A549 (cell line): ENCODE data around the gene BFSP1. TPM values are rescaled to one million over a fixed set of nuclear protein-coding genes. Genes with fewer than 3 reads are reported as not detected.

Experiments used
- ATAC-seq, 2 experiments: fragments of 200-7000 bp in 1 of 2; fragments of >200 bp in 1 of 2; cut with Nextera tagmentation in 1 of 2; cut with Tn5 transposase in 1 of 2; 3 replicates each; pipeline versions ENCODE4 v1.8.0 to v1.9.1; 2018 to 2020; ENCODE audit warnings: mild to moderate bottlenecking in 1 of 2, moderate library complexity in 1 of 2
- CTCF ChIA-PET: fragments of 300-600 bp; sonication (Branson Sonifier 250); formaldehyde crosslinking; extraction: SDS; loops from one replicate; lab custom pipeline; 2021; ENCODE audit warnings: antibody characterized with exemption, inconsistent platforms; lab: Yijun Ruan, JAX
- POLR2A ChIA-PET: fragments of 350-600 bp; formaldehyde crosslinking; extraction: SDS; loops from one replicate; lab custom pipeline; 2021; ENCODE audit warnings: antibody characterized with exemption, inconsistent platforms; lab: Yijun Ruan, JAX
- DNase-seq, 2 experiments: peaks; one replicate each; pipeline versions ENCODE4 v3.0.0 to v3.0.0-alpha.2; 2011 to 2016; ENCODE audit warnings: low read depth in 1 of 2, low spot score in 1 of 2
- FAIRE-seq: peaks from 2 replicates; lab custom pipeline; 2011; peaks lifted over from hg19 to GRCh38; lab: Jason Lieb, UNC
- H3K27ac ChIP-seq, 2 experiments: fragments of >200 bp; sonication (Bioruptor Twin); formaldehyde crosslinking; 3 replicates each; pipeline ENCODE4 v1.5.1; 2016 to 2017
- H3K4me1 ChIP-seq: fragments of >200 bp; sonication (Bioruptor Twin); formaldehyde crosslinking; 3 replicates; pipeline ENCODE4 v1.6.1; 2016
- H3K4me2 ChIP-seq: fragments of >200 bp; sonication (Bioruptor Twin); formaldehyde crosslinking; 3 replicates; pipeline ENCODE4 v1.6.1; 2016
- H3K4me3 ChIP-seq: fragments of >200 bp; sonication (Bioruptor Twin); formaldehyde crosslinking; 3 replicates; pipeline ENCODE4 v1.5.1; 2016
- H3K9me3 ChIP-seq: fragments of >200 bp; sonication (Bioruptor Twin); formaldehyde crosslinking; 3 replicates; pipeline ENCODE4 v1.6.1; 2016
- HES2 ChIP-seq: fragments of >200 bp; sonication (Bioruptor Twin); formaldehyde crosslinking; IDR thresholded peaks from 2 replicates; pipeline ENCODE4 v1.6.1; 2016
- HOXA7 ChIP-seq: fragments of 250-450 bp; sonication (Bioruptor Pico); IDR thresholded peaks from 2 replicates; pipeline ENCODE4 v1.5.0; 2020; ENCODE audit warnings: mild to moderate bottlenecking, moderate library complexity
- MAX ChIP-seq: IDR thresholded peaks from 2 replicates; pipeline ENCODE4 v1.6.1; 2012
- MYC ChIP-seq: IDR thresholded peaks from 2 replicates; pipeline ENCODE4 v1.6.1; 2012; ENCODE audit warnings: mild to moderate bottlenecking, inconsistent platforms, low read length, improper control_type of control experiment, borderline replicate concordance
- POLR2A ChIP-seq: IDR thresholded peaks from 2 replicates; pipeline ENCODE4 v1.6.1; 2012; ENCODE audit warnings: mild to moderate bottlenecking, low read length
- RCOR1 ChIP-seq: fragments of 150-350 bp; IDR thresholded peaks from 2 replicates; pipeline ENCODE4 v1.6.1; 2014; ENCODE audit warnings: antibody characterized with exemption, low read length, low read depth
- ZNF302 ChIP-seq: fragments of 250-450 bp; sonication (Bioruptor Pico); IDR thresholded peaks from 2 replicates; pipeline ENCODE4 v1.9.0; 2021; ENCODE audit warnings: inconsistent platforms, mild to moderate bottlenecking, moderate library complexity
- ZSCAN20 ChIP-seq: fragments of 250-450 bp; sonication (Bioruptor Pico); IDR thresholded peaks from 2 replicates; pipeline ENCODE4 v1.8.0; 2022; ENCODE audit warnings: mild to moderate bottlenecking, moderate library complexity
- WGBS: methylation state at CpG from one replicate; pipeline ENCODE4 v1.1.6; 2017; ENCODE audit errors: missing lambda C conversion rate; 5-methylcytosine and 5-hydroxymethylcytosine counted together
- polyA plus RNA-seq, 4 experiments: library from polyadenylated mRNA; depleted of rRNA in 3 of 4; stranded (reverse); fragments of >200 nt; fragmentation: RNase III in 1 of 4; extraction: RNeasy Plus Mini Kit Qiagen cat#74134 plus additional on column Dnase treatment in 1 of 4; gene quantifications; 2 replicates in 3 of 4; 3 replicates in 1 of 4; pipeline ENCODE4 v1.2.3, GENCODE V29; 2011 to 2017
- TF ChIP-seq, protein P1 (sequence below): IDR thresholded peaks from 2 replicates; pipeline ENCODE4 v1.6.1; 2012
- TF ChIP-seq, protein P2 (sequence below): fragments of >200 bp; sonication (Bioruptor Twin); formaldehyde crosslinking; IDR thresholded peaks from 3 replicates; pipeline ENCODE4 v1.6.1; 2016
- TF ChIP-seq, protein P3 (sequence below): fragments of >200 bp; sonication (Bioruptor Twin); formaldehyde crosslinking; IDR thresholded peaks from 3 replicates; pipeline ENCODE4 v1.5.1; 2016

The BFSP1 gene
- polyA plus RNA-seq, 2 of the 4 experiments (the other 2 are of a cell fraction): 7.2 to 8.3 TPM

DNA sequence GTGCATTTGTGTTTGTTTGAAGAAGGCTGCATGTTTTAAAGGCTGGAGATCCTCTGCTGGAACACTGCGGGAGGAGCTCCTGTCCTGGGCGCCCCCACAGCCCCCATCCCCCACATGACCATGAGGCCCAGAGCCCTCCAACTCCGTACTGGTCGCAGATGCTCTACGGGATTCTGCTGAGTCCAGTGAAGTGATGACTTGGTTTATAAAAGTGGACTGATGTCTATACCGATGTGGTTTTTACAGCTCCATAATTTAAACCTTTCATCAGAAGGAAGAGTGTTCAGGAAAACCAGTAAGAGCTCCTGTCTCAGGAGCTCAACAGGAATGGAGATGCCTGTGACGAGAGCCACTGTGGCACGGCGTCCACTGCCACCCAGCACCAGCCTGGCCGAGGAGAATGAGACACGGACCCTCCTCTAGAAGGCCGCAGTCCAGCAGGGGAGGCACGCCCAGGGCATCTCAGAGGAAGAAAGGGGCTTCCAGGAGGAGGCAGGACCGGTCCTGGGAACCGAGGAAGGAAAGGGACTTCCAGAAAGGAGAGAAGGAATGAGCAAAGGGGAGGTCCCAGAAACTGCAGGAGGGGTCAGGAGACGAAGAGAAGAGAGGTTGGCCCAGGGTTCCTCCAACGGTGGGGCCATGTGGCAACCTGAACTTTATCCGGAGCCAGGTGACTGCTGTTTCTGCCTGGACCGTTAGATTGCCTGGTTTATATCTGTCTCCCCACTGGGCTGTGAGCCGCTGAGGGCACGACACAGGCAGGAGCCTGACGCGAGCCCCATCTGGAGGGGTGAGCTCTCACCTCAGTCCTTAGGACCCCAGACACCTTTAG is 26.9 kb downstream of the BFSP1 start:
- H3K4me1 ChIP-seq: 0 out of 3 replicates have a peak, but pooled peaks cover 3% of the 10 kb centered on the region
- H3K4me2 ChIP-seq: peak overlapping the region; percentile 70
- ChIA-PET CTCF (interaction anchor here (0.6 to 10.9 kb wide), 58 partner anchors 8 to 1804 kb away, joined by 3 to 230 read pairs (median 5); partner anchors contain the start of genes BFSP1, DSTN and RRBP1), POLR2A (no interaction called here)
- TF ChIP-seq, protein P1, sequence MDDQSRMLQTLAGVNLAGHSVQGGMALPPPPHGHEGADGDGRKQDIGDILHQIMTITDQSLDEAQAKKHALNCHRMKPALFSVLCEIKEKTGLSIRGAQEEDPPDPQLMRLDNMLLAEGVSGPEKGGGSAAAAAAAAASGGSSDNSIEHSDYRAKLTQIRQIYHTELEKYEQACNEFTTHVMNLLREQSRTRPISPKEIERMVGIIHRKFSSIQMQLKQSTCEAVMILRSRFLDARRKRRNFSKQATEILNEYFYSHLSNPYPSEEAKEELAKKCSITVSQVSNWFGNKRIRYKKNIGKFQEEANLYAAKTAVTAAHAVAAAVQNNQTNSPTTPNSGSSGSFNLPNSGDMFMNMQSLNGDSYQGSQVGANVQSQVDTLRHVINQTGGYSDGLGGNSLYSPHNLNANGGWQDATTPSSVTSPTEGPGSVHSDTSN: no peak
- TF ChIP-seq, protein P2, sequence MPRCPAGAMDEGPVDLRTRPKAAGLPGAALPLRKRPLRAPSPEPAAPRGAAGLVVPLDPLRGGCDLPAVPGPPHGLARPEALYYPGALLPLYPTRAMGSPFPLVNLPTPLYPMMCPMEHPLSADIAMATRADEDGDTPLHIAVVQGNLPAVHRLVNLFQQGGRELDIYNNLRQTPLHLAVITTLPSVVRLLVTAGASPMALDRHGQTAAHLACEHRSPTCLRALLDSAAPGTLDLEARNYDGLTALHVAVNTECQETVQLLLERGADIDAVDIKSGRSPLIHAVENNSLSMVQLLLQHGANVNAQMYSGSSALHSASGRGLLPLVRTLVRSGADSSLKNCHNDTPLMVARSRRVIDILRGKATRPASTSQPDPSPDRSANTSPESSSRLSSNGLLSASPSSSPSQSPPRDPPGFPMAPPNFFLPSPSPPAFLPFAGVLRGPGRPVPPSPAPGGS: no peak
- no peak for TF ChIP-seq RCOR1
- TF ChIP-seq MYC: no peak
- FAIRE-seq (no peak), ATAC-seq (peak; percentile 61 to 76; a peak in 4 of 6 replicates), DNase-seq (no peak)
- 0 out of 3 replicates have a peak overlapping the region, but pooled peaks have one; percentile 15 for H3K4me3 ChIP-seq
- 32% methylated on average over 23 of the region's 23 CpGs for WGBS
- H3K27ac ChIP-seq: peak overlapping the region in 1 of 2 experiments; percentile 64; a peak in 2 of 6 replicates
- no peaks in the 10 kb centered on the region for H3K9me3 ChIP-seq

DNA sequence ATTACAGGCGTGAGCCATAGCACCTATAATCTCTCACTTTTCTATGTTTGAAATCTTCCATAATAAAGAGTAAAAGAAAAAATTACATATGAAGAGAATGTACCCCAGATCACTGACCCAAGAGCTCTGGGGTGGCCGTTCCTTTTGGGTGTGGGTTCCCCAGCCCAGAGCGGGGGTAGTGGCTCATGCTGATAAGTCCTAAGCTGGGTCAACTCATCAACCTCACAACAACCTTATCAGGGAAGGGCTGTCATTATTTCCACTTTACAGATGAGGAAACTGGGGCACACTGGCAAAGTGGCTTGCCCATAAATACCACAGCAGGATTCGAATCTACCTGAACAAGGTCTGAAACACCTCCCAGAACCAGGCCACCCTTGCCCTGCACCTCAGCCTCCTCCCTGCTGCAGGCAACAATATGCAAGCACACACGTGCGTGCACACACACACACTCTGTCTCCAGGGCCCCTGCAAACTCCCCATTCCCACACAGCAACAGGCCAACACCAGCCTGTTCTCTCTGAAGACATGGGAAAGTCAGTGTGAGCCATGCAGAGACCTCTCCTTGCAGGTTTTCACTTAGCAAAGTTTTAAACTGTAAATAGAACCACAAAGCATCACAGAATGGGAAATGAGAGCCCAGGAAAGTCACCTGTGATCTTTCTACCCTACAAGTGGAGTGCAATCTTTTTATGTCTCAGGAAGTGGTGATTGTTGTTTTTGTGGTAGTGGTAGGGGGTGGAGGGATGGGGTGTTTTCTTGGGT is 27.7 kb downstream of the BFSP1 start:
- Histone ChIP-seq H3K4me3 (no peak overlapping the region), H3K9me3 (no peaks in the 10 kb centered on the region), H3K4me1 (0 out of 3 replicates have a peak, but pooled peaks cover 3% of the 10 kb centered on the region), H3K27ac (no peak overlapping the region), H3K4me2 (no peak overlapping the region)
- ChIA-PET POLR2A (no interaction called here), CTCF (interaction anchor here (0.6 to 10.9 kb wide), 39 partner anchors 7 to 806 kb away, joined by 3 to 230 read pairs (median 9); partner anchors contain the start of genes BFSP1 and DSTN)
- 17% methylated on average over 6 of the region's 6 CpGs for WGBS
- DNase-seq (no peak), ATAC-seq (no peak), FAIRE-seq (no peak)
- TF ChIP-seq HES2: no peak
- no peak for TF ChIP-seq MAX

DNA sequence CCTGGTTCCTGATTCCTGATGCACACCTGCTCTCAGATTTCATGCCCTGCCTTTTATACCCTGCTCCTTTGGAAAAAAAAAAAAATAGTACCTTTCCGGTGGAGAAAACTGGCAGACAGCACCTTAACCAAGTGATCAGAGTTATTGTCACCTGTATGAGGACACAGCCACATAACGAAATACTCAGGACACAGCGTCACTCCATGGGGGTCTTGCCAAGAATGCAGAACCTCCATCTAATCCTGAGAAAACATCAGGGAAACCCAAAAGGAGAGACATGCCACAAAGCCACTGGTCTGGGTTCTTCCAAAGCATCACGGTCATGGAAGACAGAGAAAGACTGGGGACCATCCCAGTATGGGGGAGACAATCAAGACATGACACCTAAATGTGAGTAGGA is 29.1 kb downstream of the BFSP1 start:
- no peak for FAIRE-seq
- TF ChIP-seq POLR2A (no peak), ZNF302 (CRISPR knock-in tag) (no peak), HOXA7 (no peak), ZSCAN20 (no peak)
- 70% methylated on average over 4 of the region's 4 CpGs for WGBS

DNA sequence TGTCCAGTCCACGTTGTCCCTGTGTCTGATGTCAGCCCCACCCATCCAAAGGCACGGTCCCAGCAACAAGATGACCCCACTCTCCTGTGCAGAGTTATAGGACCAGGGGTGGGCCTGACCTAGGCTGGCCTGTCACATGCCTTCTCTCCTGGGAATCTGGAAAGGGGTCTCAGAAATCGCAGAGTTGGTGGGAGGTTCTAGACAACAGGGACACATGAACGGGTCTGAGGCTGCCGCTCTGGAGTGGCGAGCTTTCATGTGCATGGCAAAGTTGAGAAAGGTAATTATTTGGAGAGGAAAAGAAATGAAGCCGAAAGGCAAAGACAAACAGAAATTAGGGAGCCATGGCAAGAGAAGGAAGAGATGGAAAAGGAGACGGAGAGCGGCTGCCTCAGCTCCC is 29.5 kb downstream of the BFSP1 start:
- CTCF ChIA-PET: interaction anchor here (1.1 to 10.9 kb wide), 3 partner anchors 15 to 437 kb away, joined by 3 to 230 read pairs (median 7); no protein-coding TSS in a partner anchor

More for the DNA sequence above, 29.1 kb downstream of the BFSP1 start:
- Histone ChIP-seq H3K4me2 (no peak overlapping the region), H3K4me3 (no peak overlapping the region), H3K27ac (no peak overlapping the region), H3K9me3 (no peaks in the 10 kb centered on the region), H3K4me1 (0 out of 3 replicates have a peak, but pooled peaks cover 3% of the 10 kb centered on the region)
- ATAC-seq: no peak
- DNase-seq: no peak
- CTCF ChIA-PET: interaction anchor here (2.6 to 10.9 kb wide), 3 partner anchors 116 to 437 kb away, joined by 7 to 230 read pairs (median 47); no protein-coding TSS in a partner anchor
- POLR2A ChIA-PET: no interaction called here

More for the DNA sequence above, 29.5 kb downstream of the BFSP1 start:
- Histone ChIP-seq H3K4me3 (no peak overlapping the region), H3K9me3 (no peaks in the 10 kb centered on the region), H3K4me1 (0 out of 3 replicates have a peak, but pooled peaks cover 3% of the 10 kb centered on the region)
- no peak for DNase-seq
- POLR2A ChIA-PET: no interaction called here
- no peak for ATAC-seq
- TF ChIP-seq, protein P2: no peak
- TF ChIP-seq MAX: no peak
- TF ChIP-seq, protein P3, sequence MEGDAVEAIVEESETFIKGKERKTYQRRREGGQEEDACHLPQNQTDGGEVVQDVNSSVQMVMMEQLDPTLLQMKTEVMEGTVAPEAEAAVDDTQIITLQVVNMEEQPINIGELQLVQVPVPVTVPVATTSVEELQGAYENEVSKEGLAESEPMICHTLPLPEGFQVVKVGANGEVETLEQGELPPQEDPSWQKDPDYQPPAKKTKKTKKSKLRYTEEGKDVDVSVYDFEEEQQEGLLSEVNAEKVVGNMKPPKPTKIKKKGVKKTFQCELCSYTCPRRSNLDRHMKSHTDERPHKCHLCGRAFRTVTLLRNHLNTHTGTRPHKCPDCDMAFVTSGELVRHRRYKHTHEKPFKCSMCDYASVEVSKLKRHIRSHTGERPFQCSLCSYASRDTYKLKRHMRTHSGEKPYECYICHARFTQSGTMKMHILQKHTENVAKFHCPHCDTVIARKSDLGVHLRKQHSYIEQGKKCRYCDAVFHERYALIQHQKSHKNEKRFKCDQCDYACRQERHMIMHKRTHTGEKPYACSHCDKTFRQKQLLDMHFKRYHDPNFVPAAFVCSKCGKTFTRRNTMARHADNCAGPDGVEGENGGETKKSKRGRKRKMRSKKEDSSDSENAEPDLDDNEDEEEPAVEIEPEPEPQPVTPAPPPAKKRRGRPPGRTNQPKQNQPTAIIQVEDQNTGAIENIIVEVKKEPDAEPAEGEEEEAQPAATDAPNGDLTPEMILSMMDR: no peak
- TF ChIP-seq, all 56 proteins: peak for 0
- no peak overlapping the region for H3K4me2 ChIP-seq
- no peak for FAIRE-seq
- 57% methylated on average over 9 of the region's 9 CpGs for WGBS
- no peak overlapping the region for H3K27ac ChIP-seq
